A549 treated with DMSO at 1 μM for 4 hours (cell line): Measurements from ENCODE around the gene ZNF2. TPM values are rescaled to one million over a fixed set of nuclear protein-coding genes. Genes with fewer than 3 reads are reported as not detected.

Experiments
- total RNA-seq: library from RNA; stranded (reverse); fragments of 200-300 nt; extraction: Qiagen RNA extraction; gene quantifications from 5 replicates; pipeline ENCODE4 v1.2.3, GENCODE V29; 2022; ENCODE audit warnings: low read depth

Gene ZNF2
- total RNA-seq, result 3.5 to 5.0 TPM (median 3.7 TPM) in 5 replicates

GRCh38 chr2:95165371-95166064, at the start of gene ZNF2:
Gene ZNF2 (plus strand): TSS chr2:95165809. CDS start chr2:95176227, 10,418 bp downstream.

GRCh38 chr2:95121407-95122196, 44.0 kb upstream of the ZNF2 start, which contains the start of gene MRPS5:
Gene MRPS5 (minus strand): TSS chr2:95121808. CDS start chr2:95121791, 17 bp downstream.

GRCh38 chr2:95159690-95160449, 5.7 kb upstream of the ZNF2 start, which contains the start of gene ZNF514:
Gene ZNF514 (minus strand): TSS chr2:95159848. CDS start chr2:95153253, 6,595 bp downstream.

GRCh38 chr2:95207111-95207961, 41.7 kb downstream of the ZNF2 start, which contains the start of gene ZNF892:
Gene ZNF892 (plus strand): TSS chr2:95207521. CDS start chr2:95207816, 295 bp downstream.

Other genes starting within 250 kb of the ZNF2 start
- 0.16 to 0.23 TPM in 2 of 5 replicates, not detected in the others for gene MAL, start 140.1 kb upstream of the ZNF2 start, total RNA-seq
- gene MRPS5, start 44.0 kb upstream of the ZNF2 start, total RNA-seq, result 71.0 to 80.2 TPM (median 73.8 TPM) in 5 replicates
- 5.6 to 7.5 TPM (median 7.1 TPM) in 5 replicates for gene ZNF514, start 6.0 kb upstream of the ZNF2 start, total RNA-seq
- 0.23 to 0.93 TPM (median 0.56 TPM) in 5 replicates for gene ZNF892, start 41.7 kb downstream of the ZNF2 start, total RNA-seq
- gene PROM2, start 108.6 kb downstream of the ZNF2 start, total RNA-seq, result 0.33 TPM in 1 of 5 replicates, not detected in the others
- gene KCNIP3, start 131.5 kb downstream of the ZNF2 start, total RNA-seq, result 0.89 to 2.1 TPM (median 1.6 TPM) in 5 replicates
- 28.1 to 29.9 TPM (median 29.1 TPM) in 5 replicates for gene FAHD2A, start 236.9 kb downstream of the ZNF2 start, total RNA-seq